Measurements from ENCODE around the gene FAM107B.
A peak's percentile ranks its signal among the peaks of the same experiment; 100 is the strongest.
"Not testable (repeated sequence)": the region's sequence is repeated elsewhere in the genome, so short reads cannot be mapped to it uniquely, and the experiment has no call there.

FAM107B gene

DNA sequence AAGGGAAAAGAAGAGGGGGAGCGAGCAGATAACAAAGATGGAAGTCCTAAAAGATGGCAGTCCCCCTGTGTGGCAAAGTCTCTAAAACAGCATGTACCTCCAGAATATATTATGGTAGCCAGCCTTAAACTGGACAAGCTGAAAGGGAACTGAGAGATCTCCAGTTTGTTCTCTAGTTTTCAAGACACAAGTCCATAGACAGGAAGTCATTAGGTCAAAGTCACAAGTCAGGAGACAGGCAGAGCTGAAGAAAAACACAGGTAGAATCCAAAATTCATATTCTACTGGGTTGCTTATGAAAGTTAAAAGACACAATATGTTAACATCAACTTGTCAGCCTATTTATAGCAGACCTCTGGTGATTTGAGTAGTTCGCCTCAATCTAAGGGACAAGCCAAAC is 38.7 kb downstream of the FAM107B start:
- DNase-seq (ENCODE audit: low read depth) = no peak

- DNase-seq (ENCODE audit: low read depth) = no peak
Observed at GRCh38 chr10:14731875-14732512, 42.7 kb downstream of the FAM107B start.

DNA sequence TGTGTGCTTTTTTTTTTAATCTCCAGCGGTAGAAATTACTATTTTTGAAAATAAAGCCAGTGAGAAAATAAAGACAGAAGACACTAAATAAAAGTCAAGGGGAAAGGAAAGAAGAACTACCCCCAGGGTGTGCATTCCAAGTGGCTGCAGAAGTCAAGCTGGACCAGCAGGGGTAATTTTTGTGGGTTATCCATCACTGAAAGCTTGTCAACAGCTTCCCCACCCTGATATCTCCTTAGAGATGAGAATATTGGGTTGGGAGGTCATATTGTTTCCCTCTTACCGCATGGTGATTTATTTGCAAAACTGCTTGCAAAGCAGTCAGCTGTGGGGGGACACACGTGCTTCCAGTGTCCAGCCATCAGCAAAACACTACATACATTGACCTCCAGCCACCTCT is 46.4 kb downstream of the FAM107B start:
- no peak for DNase-seq (ENCODE audit: low read depth)

- no peak for DNase-seq (ENCODE audit: low read depth)
Observed at GRCh38 chr10:14727924-14728323, 46.8 kb downstream of the FAM107B start.

GRCh38 chr10:14727465-14727864 is 47.2 kb downstream of the FAM107B start:
- no peak for DNase-seq (ENCODE audit: low read depth)

DNA sequence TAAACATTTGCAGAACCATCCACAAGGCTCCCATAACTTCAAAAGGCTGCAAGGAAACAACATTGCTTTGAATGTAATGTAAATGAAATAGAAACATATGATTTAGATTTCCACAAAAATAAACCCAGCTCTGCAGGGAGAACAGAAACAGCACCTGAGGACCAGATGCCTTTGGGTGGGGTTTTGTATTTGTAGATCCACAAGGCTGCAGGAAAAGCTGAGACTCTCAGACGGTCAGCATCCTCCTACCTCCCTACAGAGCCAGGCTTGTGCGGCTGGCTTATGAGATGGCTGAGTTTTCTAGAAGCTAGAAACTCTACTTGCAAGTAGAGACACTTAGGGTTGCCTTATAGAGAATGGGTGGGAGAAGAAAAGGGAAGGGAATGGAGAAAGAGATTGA is 49.8 kb downstream of the FAM107B start:
- DNase-seq (ENCODE audit: low read depth) = no peak

DNA sequence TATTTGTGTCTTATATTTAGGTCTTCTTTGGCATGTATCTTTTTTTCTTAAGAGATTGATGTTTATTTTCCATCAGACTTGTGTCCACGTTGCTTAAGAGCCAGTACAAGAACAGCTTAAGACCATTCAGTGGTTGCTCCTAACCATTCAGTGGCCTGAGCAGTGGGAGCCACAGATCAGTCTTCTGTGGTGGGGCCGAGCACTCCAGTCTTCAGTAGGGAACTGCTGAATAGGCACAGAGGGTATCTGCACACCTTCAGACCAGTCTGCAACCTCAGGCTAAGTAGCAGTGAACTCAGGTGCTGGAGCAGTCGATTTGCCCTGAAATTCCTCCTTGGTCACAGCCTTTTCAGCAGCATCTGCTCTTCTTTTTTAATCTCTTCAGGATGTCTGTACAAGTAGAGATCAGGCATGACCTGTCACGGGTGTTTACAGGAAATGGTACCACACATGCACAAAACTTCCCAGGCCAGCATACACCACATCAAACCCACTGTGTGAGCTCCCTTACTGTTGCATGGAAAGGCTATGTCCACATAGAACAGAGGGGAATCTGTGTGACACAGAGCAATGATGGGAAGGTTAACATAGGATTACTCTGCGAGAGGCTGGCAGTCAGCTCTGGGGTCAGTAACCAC is 51.5 kb downstream of the FAM107B start:
- DNase-seq (ENCODE audit: low read depth) = peak; percentile 5

DNA sequence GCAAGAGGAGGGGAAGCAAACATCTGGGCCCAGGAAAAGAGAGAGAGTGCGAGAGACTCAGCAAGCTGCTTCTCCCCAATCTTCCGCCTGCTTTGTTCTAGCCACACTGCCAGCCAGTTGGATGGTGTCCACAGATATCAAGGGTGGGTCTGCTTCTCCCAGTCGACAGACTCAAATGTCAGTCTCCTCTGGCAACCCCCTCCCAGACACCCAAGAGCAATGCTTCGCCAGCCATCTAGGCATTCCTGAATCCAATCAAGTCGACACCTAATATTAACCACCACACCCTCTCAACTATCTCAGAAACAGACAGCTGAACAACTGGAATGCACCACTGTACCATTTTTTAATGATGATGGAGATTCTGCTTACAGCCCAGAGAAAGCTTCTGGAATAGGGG is 57.1 kb downstream of the FAM107B start:
- no peak for DNase-seq (ENCODE audit: low read depth)

- DNase-seq (ENCODE audit: low read depth) = no peak
Observed at GRCh38 chr10:14712991-14713424, 61.7 kb downstream of the FAM107B start.

- not testable (repeated sequence) for DNase-seq (ENCODE audit: low read depth)
Observed at GRCh38 chr10:14709344-14709743, 65.4 kb downstream of the FAM107B start.

- no peak for DNase-seq (ENCODE audit: low read depth)
Observed at GRCh38 chr10:14707481-14707880, 67.2 kb downstream of the FAM107B start.

DNA sequence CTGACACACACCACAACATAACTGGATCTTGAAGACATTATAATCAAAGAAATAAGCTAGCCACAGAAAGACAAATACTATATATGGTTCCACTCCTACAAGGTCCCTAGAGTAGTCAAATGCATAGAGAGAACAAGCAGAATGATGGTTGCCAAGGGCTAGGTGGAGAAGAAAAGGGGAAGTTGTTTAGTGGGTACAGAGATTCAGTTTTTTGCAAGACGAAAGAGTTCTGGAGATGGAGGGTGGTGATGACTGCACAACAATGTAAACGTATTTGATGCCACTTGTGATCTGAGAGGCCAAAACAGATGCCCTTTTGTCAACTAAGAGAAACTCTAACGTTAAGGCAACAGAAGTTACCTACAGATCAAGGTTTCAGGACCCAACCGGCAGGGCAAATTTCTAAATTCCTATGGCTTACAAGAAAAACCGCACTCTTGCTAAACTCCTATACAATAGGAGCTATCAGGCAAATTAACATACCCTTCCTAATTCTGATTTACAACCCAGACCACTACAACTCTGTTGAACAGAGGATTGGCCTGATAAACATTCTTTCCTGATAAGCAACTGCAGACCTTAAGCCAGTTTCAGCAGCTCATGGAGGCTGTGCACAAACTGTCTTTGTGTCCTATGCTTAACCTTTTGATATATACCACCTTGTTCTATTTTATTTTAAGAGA is 69.0 kb downstream of the FAM107B start:
- DNase-seq (ENCODE audit: low read depth) = no peak

DNA sequence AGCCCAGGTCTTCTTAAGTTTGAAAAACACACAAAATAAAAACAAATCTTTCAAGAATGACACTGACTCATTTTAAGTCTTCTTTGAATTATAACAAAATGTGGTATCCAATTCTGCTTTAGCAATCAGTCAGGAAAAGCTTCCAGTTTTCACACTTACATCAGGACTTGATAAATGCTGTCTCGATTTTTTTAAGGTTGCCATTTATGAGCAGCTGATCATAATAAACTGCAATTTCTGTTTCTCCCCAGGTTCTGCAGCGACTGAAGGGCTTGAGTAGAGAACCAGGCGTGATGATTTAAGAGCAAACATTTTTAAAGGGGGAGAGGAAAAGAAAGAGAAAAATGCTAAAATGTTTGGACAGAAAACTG is 71.1 kb downstream of the FAM107B start:
- DNase-seq (ENCODE audit: low read depth) = no peak

DNA sequence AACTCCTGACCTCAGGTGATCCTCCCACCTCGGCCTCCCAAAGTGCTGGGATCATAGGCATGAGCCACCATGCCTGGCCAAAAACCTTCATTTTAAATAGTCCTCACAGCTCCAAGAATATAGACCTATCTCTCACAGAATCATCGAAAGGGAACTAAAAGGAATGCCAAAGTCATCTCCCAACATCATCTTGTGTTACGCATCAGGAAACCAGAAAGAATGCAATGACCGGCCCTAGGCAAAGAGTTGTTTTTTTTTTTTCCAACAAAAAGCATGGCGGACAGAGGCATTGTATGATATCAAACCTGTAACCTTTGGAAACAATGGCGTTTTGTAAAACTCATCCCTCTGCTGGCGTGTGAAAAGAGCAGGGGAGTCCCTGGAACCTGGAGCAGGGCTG is 73.2 kb downstream of the FAM107B start:
- DNase-seq (ENCODE audit: low read depth) = no peak

DNA sequence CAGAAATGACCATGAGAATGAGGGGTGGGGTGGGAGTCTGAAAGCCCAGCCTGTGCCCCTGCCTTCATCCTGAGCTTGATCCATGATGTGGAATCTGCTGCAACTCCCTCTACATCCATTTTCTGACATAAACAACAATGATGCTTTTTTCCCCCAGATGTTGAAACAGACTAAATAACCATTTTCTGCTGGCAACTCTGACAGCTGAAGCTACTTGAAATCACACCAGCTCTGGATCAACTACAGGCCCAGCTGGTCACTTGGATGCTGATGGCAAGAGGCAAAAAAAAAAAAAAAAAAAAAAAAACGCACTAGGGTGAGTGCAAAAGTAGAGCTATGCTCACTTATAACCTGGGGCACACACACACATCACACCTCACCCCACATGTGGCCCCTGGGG is 74.2 kb downstream of the FAM107B start:
- no peak for DNase-seq (ENCODE audit: low read depth)

GRCh38 chr10:14699482-14699881 is 75.2 kb downstream of the FAM107B start:
- DNase-seq (ENCODE audit: low read depth) = no peak

- no peak for DNase-seq (ENCODE audit: low read depth)
Observed at GRCh38 chr10:14698829-14699170, 75.9 kb downstream of the FAM107B start.

DNA sequence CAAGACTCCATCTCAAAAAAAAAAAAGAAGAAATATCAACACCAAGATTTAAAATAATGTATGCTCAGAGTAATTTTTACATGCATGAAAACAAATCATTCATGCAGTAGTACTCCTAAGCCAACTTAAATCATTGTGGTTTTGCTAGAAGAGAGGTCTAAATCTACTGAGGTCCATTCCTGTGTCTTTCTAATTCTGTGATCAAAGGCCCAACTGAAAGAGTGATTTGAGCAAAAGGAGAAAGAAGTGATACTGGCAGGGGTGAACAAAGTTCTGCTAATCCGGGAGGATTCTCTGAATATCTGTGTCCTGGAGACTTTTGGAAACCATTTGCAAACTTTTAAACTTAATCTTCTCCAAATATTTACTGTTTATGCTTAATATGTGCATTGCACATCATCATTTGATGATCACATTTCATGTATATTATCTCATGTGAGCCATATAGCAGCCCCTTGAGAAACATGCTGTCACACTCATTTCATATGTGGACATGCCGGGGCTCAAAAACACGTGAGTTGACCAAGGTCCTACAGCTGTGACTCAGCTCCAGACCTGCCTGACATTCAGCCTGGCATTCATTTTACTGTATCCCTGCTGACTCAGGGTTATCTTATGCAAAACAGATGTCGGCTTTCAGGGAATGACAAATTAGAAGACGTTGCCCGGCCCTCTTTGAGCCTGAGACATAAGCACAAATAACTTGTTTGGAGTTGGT is 76.4 kb downstream of the FAM107B start:
- DNase-seq (ENCODE audit: low read depth) = no peak

GRCh38 chr10:14697281-14697680 is 77.4 kb downstream of the FAM107B start:
- no peak for DNase-seq (ENCODE audit: low read depth)

GRCh38 chr10:14696821-14697220 is 77.9 kb downstream of the FAM107B start:
- DNase-seq (ENCODE audit: low read depth) = no peak

GRCh38 chr10:14695847-14696480 is 78.7 kb downstream of the FAM107B start:
- DNase-seq (ENCODE audit: low read depth) = no peak

- DNase-seq (ENCODE audit: low read depth) = no peak
Observed at GRCh38 chr10:14693891-14694290, 80.8 kb downstream of the FAM107B start.
